ENCODE measurements around the gene ANKRD12.

DNA sequence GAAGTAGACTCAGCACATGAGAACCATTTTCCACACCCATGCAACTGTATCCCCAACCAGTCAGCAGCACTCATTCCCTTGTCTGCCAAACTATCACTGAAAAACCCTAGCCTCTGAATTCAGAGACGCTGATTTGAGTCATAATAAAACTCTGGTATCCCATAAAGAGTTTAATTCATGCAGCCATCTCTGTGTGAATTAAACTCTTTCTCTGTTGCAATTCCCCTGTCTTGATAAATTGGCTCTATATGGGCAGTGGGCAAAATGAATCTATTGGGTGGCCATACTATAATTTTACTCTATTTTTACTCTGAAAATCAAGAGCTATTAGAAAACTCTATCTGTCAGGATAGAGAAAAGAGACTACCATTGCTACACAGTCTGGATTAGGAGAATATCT lies 157.4 kb downstream of the ANKRD12 start:
- TF ChIP-seq, protein P1, sequence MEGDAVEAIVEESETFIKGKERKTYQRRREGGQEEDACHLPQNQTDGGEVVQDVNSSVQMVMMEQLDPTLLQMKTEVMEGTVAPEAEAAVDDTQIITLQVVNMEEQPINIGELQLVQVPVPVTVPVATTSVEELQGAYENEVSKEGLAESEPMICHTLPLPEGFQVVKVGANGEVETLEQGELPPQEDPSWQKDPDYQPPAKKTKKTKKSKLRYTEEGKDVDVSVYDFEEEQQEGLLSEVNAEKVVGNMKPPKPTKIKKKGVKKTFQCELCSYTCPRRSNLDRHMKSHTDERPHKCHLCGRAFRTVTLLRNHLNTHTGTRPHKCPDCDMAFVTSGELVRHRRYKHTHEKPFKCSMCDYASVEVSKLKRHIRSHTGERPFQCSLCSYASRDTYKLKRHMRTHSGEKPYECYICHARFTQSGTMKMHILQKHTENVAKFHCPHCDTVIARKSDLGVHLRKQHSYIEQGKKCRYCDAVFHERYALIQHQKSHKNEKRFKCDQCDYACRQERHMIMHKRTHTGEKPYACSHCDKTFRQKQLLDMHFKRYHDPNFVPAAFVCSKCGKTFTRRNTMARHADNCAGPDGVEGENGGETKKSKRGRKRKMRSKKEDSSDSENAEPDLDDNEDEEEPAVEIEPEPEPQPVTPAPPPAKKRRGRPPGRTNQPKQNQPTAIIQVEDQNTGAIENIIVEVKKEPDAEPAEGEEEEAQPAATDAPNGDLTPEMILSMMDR (IDR thresholded peaks at IDR 0.05) = no peak
- no peak for TF ChIP-seq POLR2A (IDR thresholded peaks at IDR 0.05)
